Measurements from ENCODE around the gene KANK2. TPM values are rescaled to one million over a fixed set of nuclear protein-coding genes. Genes with fewer than 3 reads are reported as not detected.
A peak's percentile ranks its signal among the peaks of the same experiment; 100 is the strongest.

The KANK2 gene
- total and polyA plus RNA-seq, 8 donors, result 19.0 to 48.7 (median 28.7) TPM

DNA sequence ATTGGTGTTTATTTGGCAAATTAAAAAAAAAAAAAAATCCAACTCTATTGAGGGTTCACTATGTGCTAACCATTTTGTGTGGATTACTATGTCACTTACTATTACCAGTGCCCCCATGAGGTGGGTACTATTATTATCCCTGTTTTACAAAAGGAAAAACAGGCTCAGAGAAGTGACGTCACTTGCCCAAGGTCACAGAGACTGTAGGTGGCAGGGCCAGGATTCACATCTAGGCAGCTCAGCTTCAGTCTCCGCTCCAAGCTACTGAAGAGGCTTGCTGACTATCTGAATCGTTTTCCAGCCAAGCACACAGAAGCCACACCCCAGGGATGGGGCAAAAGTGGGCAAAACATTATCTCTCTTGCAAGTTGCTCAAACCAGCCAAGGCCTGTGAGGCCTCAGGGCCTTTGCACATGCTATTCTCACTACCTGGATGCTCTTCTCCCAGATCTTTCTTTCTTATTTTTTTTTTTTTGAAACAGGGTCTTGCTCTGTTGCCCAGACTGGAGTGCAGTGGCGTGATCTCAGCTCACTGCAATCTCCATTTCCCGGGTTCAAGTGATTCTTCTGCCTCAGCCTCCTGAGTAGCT, 37.2 kb upstream of the KANK2 start:
- Histone ChIP-seq H3K9me3 (no peaks in the 10 kb centered on the region), H3K27me3 (no peaks in the 10 kb centered on the region), H3K27ac (no peak overlapping the region), H3K4me3 (no peak overlapping the region), H3K36me3 (peaks cover 0 to 7% (median 0%) of the 10 kb centered on the region in 3 donors), H3K4me1 (no peaks in the 10 kb centered on the region)
- 70 to 71% methylated on average over 5 of the region's 5 CpGs for WGBS, 2 donors
- no peak for FAIRE-seq
- intact Hi-C loops (cut with DNase I), result no loop called here
- ATAC-seq, result peak; percentile 46 to 79 (median 63)
- TF ChIP-seq, protein P1, sequence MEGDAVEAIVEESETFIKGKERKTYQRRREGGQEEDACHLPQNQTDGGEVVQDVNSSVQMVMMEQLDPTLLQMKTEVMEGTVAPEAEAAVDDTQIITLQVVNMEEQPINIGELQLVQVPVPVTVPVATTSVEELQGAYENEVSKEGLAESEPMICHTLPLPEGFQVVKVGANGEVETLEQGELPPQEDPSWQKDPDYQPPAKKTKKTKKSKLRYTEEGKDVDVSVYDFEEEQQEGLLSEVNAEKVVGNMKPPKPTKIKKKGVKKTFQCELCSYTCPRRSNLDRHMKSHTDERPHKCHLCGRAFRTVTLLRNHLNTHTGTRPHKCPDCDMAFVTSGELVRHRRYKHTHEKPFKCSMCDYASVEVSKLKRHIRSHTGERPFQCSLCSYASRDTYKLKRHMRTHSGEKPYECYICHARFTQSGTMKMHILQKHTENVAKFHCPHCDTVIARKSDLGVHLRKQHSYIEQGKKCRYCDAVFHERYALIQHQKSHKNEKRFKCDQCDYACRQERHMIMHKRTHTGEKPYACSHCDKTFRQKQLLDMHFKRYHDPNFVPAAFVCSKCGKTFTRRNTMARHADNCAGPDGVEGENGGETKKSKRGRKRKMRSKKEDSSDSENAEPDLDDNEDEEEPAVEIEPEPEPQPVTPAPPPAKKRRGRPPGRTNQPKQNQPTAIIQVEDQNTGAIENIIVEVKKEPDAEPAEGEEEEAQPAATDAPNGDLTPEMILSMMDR (IDR thresholded peaks at IDR 0.05), result no peak
- DNase-seq, result peak in 2 of 6 donors; percentile 27 to 49

DNA sequence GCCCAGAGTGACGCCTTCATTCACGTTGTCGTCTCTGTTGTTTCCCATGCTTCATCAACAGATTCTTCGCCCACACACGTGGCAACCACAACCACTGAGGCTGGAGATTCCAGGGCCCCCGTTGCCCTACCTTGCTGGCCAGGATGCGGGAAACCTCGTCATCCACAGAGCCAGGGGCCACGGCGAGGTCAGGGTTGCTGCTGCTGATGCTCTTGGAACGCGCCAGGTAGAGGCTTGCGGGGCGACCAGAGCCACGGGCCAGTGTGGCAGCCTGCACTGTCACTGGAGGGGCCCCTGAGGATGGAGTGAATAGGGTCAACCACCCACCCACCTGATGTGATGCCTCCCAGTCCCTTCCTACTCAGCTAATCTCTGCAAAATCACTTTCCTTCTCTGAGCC, 35.7 kb upstream of the KANK2 start:
- Histone ChIP-seq H3K36me3 (peaks cover 0 to 7% (median 0%) of the 10 kb centered on the region in 3 donors), H3K4me3 (no peak overlapping the region), H3K4me1 (no peaks in the 10 kb centered on the region), H3K9me3 (no peaks in the 10 kb centered on the region), H3K27ac (no peak overlapping the region), H3K27me3 (no peaks in the 10 kb centered on the region)
- WGBS, 2 donors, result 89 to 93% methylated on average over 15 of the region's 15 CpGs
- FAIRE-seq (no peak), ATAC-seq (no peak), DNase-seq (no peak)
- intact Hi-C loops (cut with DNase I), result no loop called here
- TF ChIP-seq, protein P1 (IDR thresholded peaks at IDR 0.05), result no peak

DNA sequence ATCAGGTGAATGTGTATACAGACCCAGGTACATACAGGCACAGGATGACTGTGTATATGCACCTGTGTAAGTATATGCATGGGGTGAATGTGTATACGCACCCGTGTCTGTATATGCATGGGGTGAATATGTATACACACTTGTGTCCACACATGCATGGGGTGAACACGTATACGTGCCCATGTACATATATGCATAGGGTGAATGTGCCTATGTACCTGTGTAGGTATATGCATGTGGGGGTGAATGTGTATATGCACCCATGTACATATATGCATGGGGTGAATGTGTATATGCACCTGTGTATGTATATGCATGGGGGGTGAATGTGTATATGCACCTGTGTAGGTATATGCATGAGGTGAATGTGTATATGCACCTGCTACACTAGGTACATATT, 35.2 kb upstream of the KANK2 start:
- FAIRE-seq, result no peak
- no peaks in the 10 kb centered on the region for H3K9me3 ChIP-seq
- intact Hi-C loops (cut with DNase I), result no loop called here
- TF ChIP-seq, protein P1 (IDR thresholded peaks at IDR 0.05), result no peak
- no peaks in the 10 kb centered on the region for H3K4me1 ChIP-seq
- peaks cover 0 to 7% (median 0%) of the 10 kb centered on the region in 3 donors for H3K36me3 ChIP-seq
- H3K27me3 ChIP-seq, result no peaks in the 10 kb centered on the region
- no peak overlapping the region for H3K4me3 ChIP-seq
- no peak for DNase-seq
- WGBS, 2 donors, result 94 to 96% methylated on average over 4 of the region's 4 CpGs
- no peak overlapping the region for H3K27ac ChIP-seq
- no peak for ATAC-seq

DNA sequence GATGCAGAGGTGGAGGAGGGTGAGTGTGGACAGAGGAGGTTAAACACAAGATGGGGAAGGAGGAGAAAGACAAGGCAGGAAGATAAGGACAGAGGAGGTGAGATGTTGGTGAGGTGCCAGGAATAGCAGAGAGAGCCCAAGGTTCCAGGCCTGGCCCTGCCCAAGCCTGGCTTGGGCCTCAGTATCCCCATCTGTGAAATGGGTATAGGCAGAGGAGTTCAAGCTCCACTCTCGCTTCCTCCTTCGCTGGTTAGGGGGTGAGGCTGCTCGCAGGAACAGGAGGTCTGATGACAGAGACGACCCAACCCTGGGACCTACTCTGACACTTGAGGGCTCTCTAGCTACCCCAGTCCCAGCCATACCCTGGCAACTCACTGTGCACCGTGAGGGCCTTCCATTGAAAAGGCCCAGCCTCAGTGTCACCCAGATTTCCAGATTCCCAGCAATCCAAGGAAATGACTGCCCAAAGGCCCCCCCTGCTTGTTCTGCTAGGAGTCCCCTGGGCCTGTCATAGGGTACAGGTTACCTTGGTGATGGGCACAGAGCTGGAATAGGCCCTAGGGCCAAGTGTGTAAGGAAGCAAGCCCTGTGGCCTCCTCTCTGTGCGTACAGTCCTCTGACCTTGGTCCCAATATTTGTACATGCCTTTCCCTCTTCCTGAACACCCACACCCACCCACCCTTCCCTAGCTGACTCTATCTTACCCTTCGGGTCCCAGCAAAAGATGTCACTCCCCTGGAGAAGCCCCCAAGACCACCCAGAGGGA, 33.5 kb upstream of the KANK2 start:
- Histone ChIP-seq H3K27me3 (no peaks in the 10 kb centered on the region), H3K36me3 (peaks cover 0 to 7% (median 0%) of the 10 kb centered on the region in 3 donors), H3K9me3 (no peaks in the 10 kb centered on the region), H3K27ac (no peak overlapping the region), H3K4me3 (no peak overlapping the region), H3K4me1 (no peaks in the 10 kb centered on the region)
- TF ChIP-seq, protein P1 (IDR thresholded peaks at IDR 0.05), result no peak
- no peak for DNase-seq
- 86 to 93% methylated on average over 6 to 7 of the region's 7 CpGs for WGBS, 2 donors
- intact Hi-C loops (cut with DNase I), result no loop called here
- FAIRE-seq, result no peak
- no peak for ATAC-seq

Data from pancreas (tissue), 10 donors.